ENCODE measurements around the gene TUBE1.

- TF ChIP-seq POLR2A (IDR thresholded peaks at IDR 0.05; ENCODE audit: low read length) (no peak), GATA1 (IDR thresholded peaks at IDR 0.05; ENCODE audit: low read depth, low read length) (no peak)
These were observed 60.3 kb downstream of the TUBE1 start for GRCh38 chr6:112026933-112027332.

All from erythroblast (primary cell).